NCI-H446 treated with DMSO at 0.1 percent for 48 hours (cell line): ENCODE measurements around the gene TIGAR.

Source experiments
- DNase-seq: peaks from one replicate; lab custom pipeline; 2025; lab: John Stamatoyannopoulos, UW

TIGAR gene

DNA sequence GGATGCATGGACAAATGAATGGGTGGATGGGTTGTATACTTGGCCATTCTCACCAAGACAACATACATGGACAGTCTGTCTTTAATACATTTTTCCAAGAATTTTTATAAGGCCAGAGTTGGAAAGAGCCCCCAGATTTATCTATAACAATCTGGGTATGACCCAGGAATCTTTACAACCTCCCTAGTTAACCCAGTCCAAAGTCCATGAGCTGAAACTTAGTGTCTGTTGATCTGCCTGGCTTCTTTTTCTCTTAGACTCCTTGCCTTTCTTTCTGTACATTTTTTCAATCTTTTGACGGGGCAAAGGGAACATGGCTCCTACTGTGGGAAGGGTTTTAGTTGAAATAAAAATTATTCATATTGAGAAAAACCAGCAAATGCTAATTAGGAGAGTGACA lies 57.8 kb downstream of the TIGAR start:
- no peak for DNase-seq

DNA sequence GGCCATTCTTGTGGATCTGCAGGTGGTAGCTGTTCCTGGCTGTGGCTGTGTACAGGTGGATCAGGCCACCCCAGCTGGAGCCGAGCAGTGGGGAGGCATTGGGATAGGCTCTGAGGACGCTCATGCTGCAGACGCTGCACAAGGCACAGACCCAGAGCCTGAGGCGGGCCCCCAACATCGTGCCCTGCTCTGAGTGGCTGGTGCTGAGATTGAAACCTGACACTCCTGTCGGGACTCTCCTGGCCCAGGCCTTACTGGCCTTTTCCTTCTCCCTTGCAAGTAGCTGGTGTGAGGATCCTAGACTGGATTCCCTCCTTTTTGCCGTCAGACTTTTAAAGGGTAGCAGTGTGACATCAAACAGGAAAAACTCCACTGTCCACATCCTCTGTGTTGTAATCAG lies 58.4 kb downstream of the TIGAR start, which contains the start of gene FGF23:
TSS of gene FGF23 (minus strand) at position 308 of the 400 bp plus-strand sequence. CDS start at position 178, 130 bp downstream.
- DNase-seq, result no peak

DNA sequence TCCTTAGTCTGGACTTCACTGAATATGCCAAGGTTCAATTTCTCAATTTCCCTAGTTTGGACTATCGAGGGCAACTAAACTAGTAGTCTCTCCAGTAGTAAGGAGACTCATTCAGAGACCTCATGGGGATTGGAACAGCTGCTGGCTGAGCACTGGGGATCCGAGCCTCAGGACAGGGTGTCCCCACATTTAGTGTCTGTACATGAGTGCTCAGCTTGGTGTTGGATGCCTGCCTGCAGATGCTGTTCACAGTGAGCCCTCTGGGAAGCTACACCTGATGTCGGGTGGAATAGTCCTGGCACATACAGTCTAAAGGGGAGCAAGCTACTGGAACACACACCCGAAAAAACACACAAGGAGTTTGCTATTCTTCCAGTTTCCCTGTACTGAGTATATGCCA lies 59.3 kb downstream of the TIGAR start:
- DNase-seq, result no peak

DNA sequence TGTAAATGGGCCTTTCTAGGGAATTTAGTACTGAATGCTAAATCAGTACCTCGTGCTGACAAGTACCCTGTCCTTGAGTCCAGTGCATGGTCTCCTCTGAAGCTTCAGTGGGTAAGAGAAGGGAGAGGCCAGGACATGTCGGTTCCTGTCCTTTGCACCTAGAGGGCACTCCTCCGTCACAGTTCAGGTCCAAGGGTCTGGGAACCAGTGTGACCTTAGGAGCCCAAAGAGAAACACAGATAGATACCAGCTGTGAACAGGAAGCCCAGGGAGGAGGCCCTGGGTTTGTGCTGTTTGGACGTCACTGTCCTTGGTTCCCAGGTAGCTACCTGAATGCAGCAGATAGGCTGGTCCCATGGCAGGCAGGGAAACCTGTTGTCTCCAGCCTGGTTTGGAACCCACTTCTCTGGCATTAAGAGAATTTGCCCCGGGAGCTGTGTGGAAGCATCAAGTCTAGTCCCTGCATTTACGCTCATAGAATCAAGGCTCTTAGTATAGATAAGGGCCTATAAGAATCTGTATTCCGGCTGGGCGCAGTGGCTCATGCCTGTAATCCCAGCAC lies 62.4 kb downstream of the TIGAR start:
- no peak for DNase-seq

DNA sequence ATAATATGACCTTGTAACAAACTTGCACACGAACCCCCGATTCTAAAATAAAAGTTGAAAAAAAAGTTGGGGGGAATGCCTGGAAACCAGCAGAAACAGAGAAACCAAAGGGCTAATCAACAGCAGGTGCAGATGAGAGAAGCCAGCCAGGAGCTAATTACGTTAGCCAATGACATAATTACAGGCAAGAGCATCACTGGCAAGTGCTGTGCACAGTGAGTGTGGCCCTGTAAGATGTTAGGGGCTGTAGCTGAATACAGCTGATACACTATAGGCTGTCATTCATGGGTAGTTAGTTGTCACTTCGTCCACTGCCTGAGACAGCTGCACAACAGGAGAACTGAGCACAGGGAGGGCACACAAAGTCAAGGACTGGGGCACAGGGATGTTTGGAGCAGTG lies 65.8 kb downstream of the TIGAR start:
- no peak for DNase-seq

DNA sequence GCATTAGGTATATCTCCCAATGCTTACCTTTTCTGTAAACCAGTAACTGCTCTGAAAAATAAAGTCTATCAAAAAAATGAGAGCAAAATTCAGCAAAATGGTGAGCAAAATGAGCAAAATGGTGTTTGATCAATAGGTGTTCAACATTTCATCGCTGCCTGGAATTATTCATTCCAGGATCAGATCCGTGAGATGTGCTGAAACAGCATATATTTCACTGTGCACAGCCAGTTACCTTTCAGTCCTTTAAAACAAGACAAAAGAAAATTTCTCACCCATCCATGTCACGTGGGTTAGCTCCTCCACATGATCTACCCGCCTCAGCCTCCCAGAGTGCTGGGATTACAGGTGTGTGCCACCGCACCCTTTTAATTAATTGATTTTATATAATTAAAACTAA lies 66.6 kb downstream of the TIGAR start:
- no peak for DNase-seq

DNA sequence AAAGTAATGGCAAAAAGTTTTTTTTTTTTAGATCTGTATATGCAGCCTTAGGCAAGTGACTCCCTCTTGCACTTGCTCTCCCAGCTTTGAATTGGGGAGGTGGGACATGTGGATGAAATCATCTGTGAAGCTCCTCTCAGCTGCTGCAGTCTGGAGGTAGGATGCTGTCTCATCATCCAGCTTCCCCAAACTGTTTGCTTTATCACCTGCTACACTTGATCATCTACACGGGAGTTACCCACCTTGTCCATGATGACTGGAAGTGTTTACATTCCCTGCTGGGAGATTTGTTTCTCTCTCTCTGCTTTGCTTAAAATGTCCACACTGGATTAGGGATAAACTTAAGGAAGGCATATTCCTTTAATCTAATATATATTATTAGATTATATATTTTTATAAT lies 67.0 kb downstream of the TIGAR start:
- no peak for DNase-seq

DNA sequence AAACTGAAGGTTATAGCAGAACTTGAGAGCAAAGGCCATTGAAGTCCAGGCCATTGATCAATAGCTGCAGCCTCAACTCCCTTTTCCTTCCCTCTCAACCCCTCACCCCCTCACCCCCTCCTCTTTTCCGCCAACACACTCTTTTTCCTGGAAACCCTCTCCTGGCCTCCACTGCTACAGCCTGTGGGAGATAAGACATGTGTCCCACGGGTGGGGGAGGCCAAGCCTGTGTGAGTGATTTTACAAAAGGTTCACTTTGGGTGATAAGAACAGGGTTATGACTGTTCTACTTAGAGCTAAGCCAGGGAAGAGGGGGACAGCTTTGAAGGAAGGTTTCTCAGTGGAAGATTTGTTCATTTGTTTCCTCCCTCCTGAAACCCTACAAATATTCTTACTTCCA lies 67.6 kb downstream of the TIGAR start:
- no peak for DNase-seq

DNA sequence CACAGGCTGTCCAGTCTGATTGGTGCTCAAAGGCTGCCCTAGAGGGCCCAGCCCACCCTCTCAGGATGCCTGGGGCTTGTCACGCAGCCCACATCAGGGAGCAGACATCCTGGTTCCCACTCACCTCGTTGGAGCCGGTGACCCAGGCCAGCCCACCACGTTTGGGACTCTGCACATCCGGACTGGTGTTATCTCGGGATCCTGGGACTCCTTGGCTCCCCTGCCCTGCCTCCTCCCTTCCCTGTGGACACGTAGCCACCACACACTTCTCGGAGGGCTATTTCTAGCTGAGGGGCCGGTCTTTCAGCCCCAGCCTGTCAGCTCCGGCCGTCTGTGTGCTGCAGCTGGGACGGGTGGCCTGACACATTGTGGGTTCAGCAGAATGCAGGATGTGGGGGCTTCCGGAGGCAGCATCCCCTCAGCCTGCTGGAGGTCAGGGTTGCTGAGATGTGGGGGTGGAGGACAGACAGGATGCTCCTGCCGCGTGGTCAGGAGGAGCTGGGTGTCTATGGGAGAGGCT lies 71.3 kb downstream of the TIGAR start:
- DNase-seq, result no peak

DNA sequence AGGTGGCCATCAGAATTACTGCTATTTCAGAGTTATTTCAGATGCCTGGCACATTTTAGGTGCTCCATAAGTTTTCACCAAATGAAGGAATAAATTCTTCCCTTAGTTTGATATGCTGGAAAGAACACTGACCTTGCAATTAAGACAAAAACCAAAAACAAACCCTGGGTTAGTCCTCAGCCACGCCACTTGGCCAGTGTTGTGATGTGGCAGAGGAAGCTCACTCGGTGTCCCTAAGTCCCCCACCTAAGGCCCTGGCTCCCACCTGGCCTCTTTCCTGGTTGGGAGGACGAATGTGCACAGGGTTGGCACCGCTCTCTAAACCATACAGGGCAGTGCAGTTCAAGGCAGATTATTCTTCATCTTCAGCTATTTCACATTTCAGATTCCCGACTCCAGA lies 72.2 kb downstream of the TIGAR start:
- no peak for DNase-seq

DNA sequence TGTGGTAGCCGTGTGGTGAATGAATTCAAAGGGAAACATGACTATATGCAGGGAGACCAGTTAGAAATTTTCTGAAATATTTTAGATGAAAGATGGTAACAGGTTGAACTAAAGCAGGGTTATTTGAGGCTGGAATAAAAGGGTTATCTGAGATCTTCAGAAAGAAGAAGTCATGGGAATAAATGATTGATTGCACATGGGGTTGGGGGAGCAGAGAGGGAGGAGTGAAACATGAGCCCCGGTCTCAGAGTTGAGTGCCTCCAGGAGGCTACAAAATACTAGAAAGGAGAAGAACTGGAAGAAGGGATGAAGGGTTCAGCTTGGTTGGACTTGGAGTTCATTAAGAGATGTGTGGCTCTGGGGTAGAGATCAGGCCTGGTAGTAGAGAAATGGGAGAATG lies 74.8 kb downstream of the TIGAR start:
- DNase-seq, result no peak

DNA sequence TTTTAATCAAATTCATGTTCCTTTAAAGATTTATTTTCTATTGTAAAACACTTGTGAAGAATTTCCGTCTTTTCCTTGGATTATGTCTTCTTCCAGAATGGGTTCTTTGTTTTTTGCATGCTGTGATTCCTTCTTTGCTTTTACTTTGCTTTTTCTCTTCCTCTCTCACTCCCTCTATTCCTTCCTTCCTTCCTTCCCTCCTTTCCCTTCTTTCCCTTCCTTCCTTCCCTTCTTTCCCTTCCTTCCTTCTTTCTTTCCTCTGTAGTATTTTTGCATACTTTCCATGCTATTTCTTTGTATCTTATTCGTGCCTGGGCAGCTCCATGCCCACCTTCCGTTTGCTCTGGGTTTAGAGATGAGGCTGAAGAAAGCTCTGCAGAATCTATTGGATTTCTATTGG lies 80.1 kb downstream of the TIGAR start:
- DNase-seq, result no peak

DNA sequence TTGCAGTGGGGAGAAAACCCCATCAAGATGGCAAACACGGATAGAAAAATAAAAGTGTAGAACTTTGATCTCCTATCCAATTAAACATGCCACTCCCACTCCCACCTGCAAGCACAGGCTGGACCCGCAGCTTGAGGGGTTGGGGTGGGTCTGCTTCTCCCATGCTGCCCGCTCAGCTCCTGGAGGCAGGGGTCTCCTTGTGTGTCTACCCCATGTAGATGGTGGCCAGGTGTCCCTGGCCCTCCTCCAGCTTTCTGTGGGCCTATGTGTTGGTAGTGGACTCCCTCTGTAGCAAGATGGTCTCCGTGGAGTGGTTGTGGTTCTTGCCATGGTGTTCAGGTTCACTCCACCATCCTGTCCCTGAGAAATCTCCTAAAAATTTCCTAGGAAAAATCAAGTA lies 82.0 kb downstream of the TIGAR start:
- DNase-seq, result no peak
